Upper lobe of left lung (tissue), 6 donors: ENCODE results near the gene LRP6. TPM values are rescaled to one million over a fixed set of nuclear protein-coding genes. Genes with fewer than 3 reads are reported as not detected.
A peak's percentile ranks its signal among the peaks of the same experiment; 100 is the strongest.

Source experiments
- ATAC-seq, 2 donors: fragments of 200-7000 bp; cut with Tn5 transposase; one replicate each; pipeline ENCODE4 v1.9.1; 2022; ENCODE audit warnings: mild to moderate bottlenecking in 2 of 2, moderate library complexity in 2 of 2; ENCODE audit not compliant: low FRiP score in 2 of 2
- DNase-seq, 2 donors: peaks; one replicate each; pipeline ENCODE4 v3.0.0-alpha.2; 2019 to 2020
- H3K27ac ChIP-seq, 4 donors: fragments of 200-600 bp; sonication (generic); one replicate each; pipeline ENCODE4 v1.5.1; 2016 to 2019
- H3K27me3 ChIP-seq, 4 donors: fragments of 200-600 bp; sonication (generic); one replicate each; pipeline ENCODE4 v1.5.1; 2017 to 2019
- H3K36me3 ChIP-seq, 4 donors: fragments of 200-600 bp; sonication (generic); one replicate each; pipeline ENCODE4 v1.5.1; 2016 to 2019
- H3K4me1 ChIP-seq, 4 donors: fragments of 200-600 bp; sonication (generic); one replicate each; pipeline ENCODE4 v1.5.1; 2018 to 2019
- H3K4me3 ChIP-seq, 4 donors: fragments of 200-600 bp; sonication (generic); one replicate each; pipeline ENCODE4 v1.5.1; 2017 to 2019; ENCODE audit warnings: mild to moderate bottlenecking in 2 of 4, moderate library complexity in 1 of 4
- H3K9me3 ChIP-seq, 4 donors: fragments of 200-600 bp; sonication (generic); one replicate each; pipeline ENCODE4 v1.5.1; 2018 to 2019
- CTCF ChIP-seq, 6 experiments: fragments of 450-650 bp in 4 of 6; fragments of 200-600 bp in 2 of 6; sonication (generic) in 2 of 6; IDR thresholded peaks; one replicate each; pipeline ENCODE4 v1.5.1; 2016 to 2019; ENCODE audit warnings: antibody characterized with exemption in 6 of 6
- EP300 ChIP-seq, 4 donors: sonication (generic); formaldehyde crosslinking; IDR thresholded peaks; one replicate each; pipeline ENCODE4 v1.5.1; 2017; ENCODE audit warnings: antibody characterized with exemption in 4 of 4, control low read depth in 2 of 4
- POLR2A ChIP-seq, 4 donors: fragments of 450-650 bp; IDR thresholded peaks; one replicate each; pipeline ENCODE4 v1.5.1; 2016 to 2017; ENCODE audit warnings: antibody characterized with exemption in 4 of 4, mild to moderate bottlenecking in 2 of 4
- POLR2AphosphoS5 ChIP-seq, 2 donors: sonication (generic); formaldehyde crosslinking; IDR thresholded peaks; one replicate each; pipeline ENCODE4 v1.5.1; 2017; ENCODE audit warnings: antibody characterized with exemption in 2 of 2
- WGBS, 2 donors: methylation state at CpG; one replicate each; pipeline ENCODE4 v1.1.5; 2017 to 2018; 5-methylcytosine and 5-hydroxymethylcytosine counted together
- total RNA-seq, 6 donors: library from RNA; depleted of rRNA in 4 of 6; stranded (reverse); fragments of >200 nt in 4 of 6; gene quantifications; one replicate each; pipeline versions ENCODE4 v1.1.0 to v1.2.1, GENCODE V29; 2016 to 2021
- donor health status: DM: no; HTN: no; CAD: no; lungs with moderate emphysema.
- donor health status: DM: no; HTN: yes; CAD: no; lungs with severe emphysema.

Gene LRP6
- total RNA-seq, 6 donors from 2014 or later, result 43.3 to 136 (median 66.4) TPM

- no peak for TF ChIP-seq EP300 (IDR thresholded peaks at IDR 0.05)
- no peak for TF ChIP-seq CTCF (IDR thresholded peaks at IDR 0.05)
- no peak for TF ChIP-seq POLR2AphosphoS5 (IDR thresholded peaks at IDR 0.05)
- no peak for TF ChIP-seq POLR2A (IDR thresholded peaks at IDR 0.05)
- 93 to 94% methylated on average over 6 of the region's 6 CpGs for WGBS, 2 donors
- Histone ChIP-seq H3K36me3 (no peaks in the 10 kb centered on the region), H3K4me3 (no peak overlapping the region), H3K4me1 (no peaks in the 10 kb centered on the region), H3K9me3 (no peaks in the 10 kb centered on the region), H3K27me3 (no peaks in the 10 kb centered on the region), H3K27ac (no peak overlapping the region)
- DNase-seq (no peak), ATAC-seq (no peak)
These were observed 9.0 kb upstream of the LRP6 start for GRCh38 chr12:12275874-12276273.

GRCh38 chr12:12273291-12273957 lies 6.6 kb upstream of the LRP6 start:
- Histone ChIP-seq H3K9me3 (no peaks in the 10 kb centered on the region), H3K4me1 (no peaks in the 10 kb centered on the region), H3K4me3 (no peak overlapping the region), H3K27me3 (no peaks in the 10 kb centered on the region), H3K27ac (peak overlapping the region in 3 of 4 donors; percentile 1 to 57 (median 16)), H3K36me3 (no peaks in the 10 kb centered on the region)
- ATAC-seq, result no peak
- 73 to 83% methylated on average over 4 of the region's 4 CpGs for WGBS, 2 donors
- DNase-seq, result no peak
- TF ChIP-seq EP300 (IDR thresholded peaks at IDR 0.05) (no peak), POLR2AphosphoS5 (IDR thresholded peaks at IDR 0.05) (no peak), POLR2A (IDR thresholded peaks at IDR 0.05) (no peak), CTCF (IDR thresholded peaks at IDR 0.05) (no peak)

GRCh38 chr12:12272869-12273268 lies 6.0 kb upstream of the LRP6 start:
- ATAC-seq, result peak; percentile 57 to 79
- Histone ChIP-seq H3K4me1 (peaks cover 0 to 3% (median 1%) of the 10 kb centered on the region in 4 donors), H3K27me3 (no peaks in the 10 kb centered on the region), H3K4me3 (no peak overlapping the region), H3K27ac (peak overlapping the region in 3 of 4 donors; percentile 16 to 57 (median 49)), H3K9me3 (no peaks in the 10 kb centered on the region), H3K36me3 (no peaks in the 10 kb centered on the region)
- no peak for DNase-seq
- no peak for TF ChIP-seq CTCF (IDR thresholded peaks at IDR 0.05)
- no peak for TF ChIP-seq POLR2A (IDR thresholded peaks at IDR 0.05)
- TF ChIP-seq POLR2AphosphoS5 (IDR thresholded peaks at IDR 0.05), result no peak
- TF ChIP-seq EP300 (IDR thresholded peaks at IDR 0.05), result no peak

- peaks cover 0 to 10% (median 6%) of the 10 kb centered on the region in 4 donors for H3K4me1 ChIP-seq
- no peak overlapping the region for H3K27ac ChIP-seq
- no peak for TF ChIP-seq EP300 (IDR thresholded peaks at IDR 0.05)
- no peak for TF ChIP-seq POLR2AphosphoS5 (IDR thresholded peaks at IDR 0.05)
- no peak for TF ChIP-seq POLR2A (IDR thresholded peaks at IDR 0.05)
- TF ChIP-seq CTCF (IDR thresholded peaks at IDR 0.05), result no peak
- no peak overlapping the region for H3K4me3 ChIP-seq
- WGBS, 2 donors, result 96 to 100% methylated on average over 6 of the region's 6 CpGs
- H3K36me3 ChIP-seq, result no peaks in the 10 kb centered on the region
- no peaks in the 10 kb centered on the region for H3K9me3 ChIP-seq
- H3K27me3 ChIP-seq, result peaks cover 0 to 7% (median 0%) of the 10 kb centered on the region in 4 donors
- DNase-seq (no peak), ATAC-seq (no peak)
These were observed 3.4 kb upstream of the LRP6 start for GRCh38 chr12:12270226-12270625.

- DNase-seq, result no peak
- Histone ChIP-seq H3K4me3 (peak overlapping the region in 3 of 4 donors; percentile 52 to 89 (median 80)), H3K4me1 (peaks cover 0 to 27% (median 10%) of the 10 kb centered on the region in 4 donors), H3K27me3 (peaks cover 0 to 7% (median 0%) of the 10 kb centered on the region in 4 donors), H3K9me3 (no peaks in the 10 kb centered on the region), H3K27ac (peak overlapping the region; percentile 97 to 99 (median 98)), H3K36me3 (no peaks in the 10 kb centered on the region)
- no peak for TF ChIP-seq POLR2AphosphoS5 (IDR thresholded peaks at IDR 0.05)
- no peak for TF ChIP-seq POLR2A (IDR thresholded peaks at IDR 0.05)
- no peak for TF ChIP-seq CTCF (IDR thresholded peaks at IDR 0.05)
- 15 to 38% methylated on average over 4 to 6 of the region's 6 CpGs for WGBS, 2 donors
- ATAC-seq, result no peak
These were observed 927 bp upstream of the LRP6 start for GRCh38 chr12:12267742-12268200.
